UCSD-AML1 (cell line): ENCODE results near the gene CLTB.
A peak's percentile ranks its signal among the peaks of the same experiment; 100 is the strongest.

Experiments
- DNase-seq: peaks from one replicate; lab custom pipeline; 2025; ENCODE audit not compliant: unreplicated experiment; lab: John Stamatoyannopoulos, UW

The CLTB gene

GRCh38 chr5:176383961-176384360 lies 32.4 kb downstream of the CLTB start:
- DNase-seq, result no peak

GRCh38 chr5:176383248-176383905 lies 33.0 kb downstream of the CLTB start:
- DNase-seq, result no peak

GRCh38 chr5:176382721-176383120 lies 33.6 kb downstream of the CLTB start:
- no peak for DNase-seq

GRCh38 chr5:176381979-176382378 lies 34.4 kb downstream of the CLTB start:
- DNase-seq, result no peak

- DNase-seq, result no peak
Measured at GRCh38 chr5:176381423-176381822, 34.9 kb downstream of the CLTB start.

GRCh38 chr5:176379881-176380280 lies 36.5 kb downstream of the CLTB start:
- DNase-seq, result no peak

GRCh38 chr5:176373100-176373818 lies 43.1 kb downstream of the CLTB start:
- no peak for DNase-seq

- DNase-seq, result no peak
Measured at GRCh38 chr5:176371621-176372539, 44.5 kb downstream of the CLTB start.

- DNase-seq, result no peak
Measured at GRCh38 chr5:176369934-176370711, 46.2 kb downstream of the CLTB start.

GRCh38 chr5:176368726-176369125 lies 47.6 kb downstream of the CLTB start:
- DNase-seq, result no peak

GRCh38 chr5:176366232-176366894 lies 50.0 kb downstream of the CLTB start:
- no peak for DNase-seq

- no peak for DNase-seq
Measured at GRCh38 chr5:176365351-176366231, 50.7 kb downstream of the CLTB start, which contains the start of gene ARL10. Gene ARL10 (plus strand): TSS chr5:176365487. CDS start chr5:176365564, 77 bp downstream.

- DNase-seq, result no peak
Measured at GRCh38 chr5:176364765-176365350, 51.5 kb downstream of the CLTB start.

GRCh38 chr5:176362233-176362490 lies 54.2 kb downstream of the CLTB start:
- DNase-seq, result no peak

GRCh38 chr5:176361437-176362232 lies 54.7 kb downstream of the CLTB start, which contains the start of gene KIAA1191:
Gene KIAA1191 (minus strand): TSS chr5:176361764. CDS start chr5:176359508, 2,256 bp downstream.
- DNase-seq, result peak; percentile 97

GRCh38 chr5:176360894-176361436 lies 55.4 kb downstream of the CLTB start:
- DNase-seq, result no peak

GRCh38 chr5:176359658-176360057 lies 56.7 kb downstream of the CLTB start:
- DNase-seq, result no peak

- no peak for DNase-seq
Measured at GRCh38 chr5:176356179-176356566, 60.2 kb downstream of the CLTB start.
